Medulla oblongata (tissue), 1 donor: ENCODE results near the gene NKD2.
A peak's percentile ranks its signal among the peaks of the same experiment; 100 is the strongest.
"Not testable (repeated sequence)": the region's sequence is repeated elsewhere in the genome, so short reads cannot be mapped to it uniquely, and the experiment has no call there.

Source experiments
- DNase-seq: peaks from one replicate; pipeline ENCODE4 v3.0.0-alpha.2; 2015; ENCODE audit errors: extremely low spot score

NKD2 gene

GRCh38 chr5:1000329-1000728 lies 8.3 kb upstream of the NKD2 start:
- no peak for DNase-seq

GRCh38 chr5:1000831-1001230 lies 7.8 kb upstream of the NKD2 start:
- not testable (repeated sequence) for DNase-seq

GRCh38 chr5:1001406-1002270 lies 7.0 kb upstream of the NKD2 start:
- no peak for DNase-seq

- no peak for DNase-seq
Observed at GRCh38 chr5:1002271-1002546, 6.4 kb upstream of the NKD2 start.

- DNase-seq: no peak
Observed at GRCh38 chr5:1002836-1003235, 5.8 kb upstream of the NKD2 start.

- no peak for DNase-seq
Observed at GRCh38 chr5:1003296-1003937, 5.2 kb upstream of the NKD2 start.

GRCh38 chr5:1004461-1005248 lies 3.9 kb upstream of the NKD2 start:
- DNase-seq: peak; percentile 36

- DNase-seq: no peak
Observed at GRCh38 chr5:1005249-1005851, 3.3 kb upstream of the NKD2 start.

- no peak for DNase-seq
Observed at GRCh38 chr5:1005904-1006655, 2.5 kb upstream of the NKD2 start.

GRCh38 chr5:1006656-1007071 lies 1.9 kb upstream of the NKD2 start:
- DNase-seq: no peak

- no peak for DNase-seq
Observed at GRCh38 chr5:1007221-1007680, 1.4 kb upstream of the NKD2 start.

- DNase-seq: no peak
Observed at GRCh38 chr5:1007681-1008450, 736 bp upstream of the NKD2 start.

GRCh38 chr5:1009359-1010180 lies 968 bp downstream of the NKD2 start:
- no peak for DNase-seq

- DNase-seq: no peak
Observed at GRCh38 chr5:1010181-1010510, 1.5 kb downstream of the NKD2 start.

GRCh38 chr5:1010641-1011046 lies 2.0 kb downstream of the NKD2 start:
- DNase-seq: no peak

GRCh38 chr5:1011226-1011631 lies 2.6 kb downstream of the NKD2 start:
- DNase-seq: no peak

- no peak for DNase-seq
Observed at GRCh38 chr5:1011741-1012312, 3.2 kb downstream of the NKD2 start.

- no peak for DNase-seq
Observed at GRCh38 chr5:1012313-1012841, 3.8 kb downstream of the NKD2 start.

GRCh38 chr5:1012900-1013237 lies 4.3 kb downstream of the NKD2 start:
- DNase-seq: no peak
